Measurements from ENCODE around the gene PDE11A. TPM values are rescaled to one million over a fixed set of nuclear protein-coding genes. Genes with fewer than 3 reads are reported as not detected.

Gene PDE11A
- total RNA-seq, 1 experiment from 2014 or later, result 0.13 TPM

DNA sequence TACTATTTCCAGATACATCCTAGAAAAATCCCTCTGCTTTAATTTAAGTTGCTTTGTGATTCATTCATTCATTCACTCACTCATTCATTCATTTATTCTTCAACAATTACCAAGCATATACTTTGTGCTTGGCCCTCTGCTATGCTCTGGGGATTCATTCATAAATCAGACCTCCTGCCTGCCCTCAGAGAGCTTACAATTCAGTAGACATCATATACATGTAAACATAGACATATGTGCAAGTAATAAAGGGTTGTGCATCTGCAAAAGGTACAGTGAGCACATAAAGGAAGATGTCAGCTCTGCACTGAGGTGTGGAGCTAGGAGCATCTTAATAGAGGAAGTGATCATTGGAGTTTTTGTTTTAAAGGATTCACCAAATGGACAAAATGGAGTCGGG, 490.6 kb downstream of the PDE11A start:
- TF ChIP-seq, protein P1, sequence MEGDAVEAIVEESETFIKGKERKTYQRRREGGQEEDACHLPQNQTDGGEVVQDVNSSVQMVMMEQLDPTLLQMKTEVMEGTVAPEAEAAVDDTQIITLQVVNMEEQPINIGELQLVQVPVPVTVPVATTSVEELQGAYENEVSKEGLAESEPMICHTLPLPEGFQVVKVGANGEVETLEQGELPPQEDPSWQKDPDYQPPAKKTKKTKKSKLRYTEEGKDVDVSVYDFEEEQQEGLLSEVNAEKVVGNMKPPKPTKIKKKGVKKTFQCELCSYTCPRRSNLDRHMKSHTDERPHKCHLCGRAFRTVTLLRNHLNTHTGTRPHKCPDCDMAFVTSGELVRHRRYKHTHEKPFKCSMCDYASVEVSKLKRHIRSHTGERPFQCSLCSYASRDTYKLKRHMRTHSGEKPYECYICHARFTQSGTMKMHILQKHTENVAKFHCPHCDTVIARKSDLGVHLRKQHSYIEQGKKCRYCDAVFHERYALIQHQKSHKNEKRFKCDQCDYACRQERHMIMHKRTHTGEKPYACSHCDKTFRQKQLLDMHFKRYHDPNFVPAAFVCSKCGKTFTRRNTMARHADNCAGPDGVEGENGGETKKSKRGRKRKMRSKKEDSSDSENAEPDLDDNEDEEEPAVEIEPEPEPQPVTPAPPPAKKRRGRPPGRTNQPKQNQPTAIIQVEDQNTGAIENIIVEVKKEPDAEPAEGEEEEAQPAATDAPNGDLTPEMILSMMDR (conservative IDR thresholded peaks at IDR 0.05), result no peak
- no peak for DNase-seq
- H3K4me3 Mint-ChIP-seq, result no peak overlapping the region

More for the DNA sequence above, 490.6 kb downstream of the PDE11A start:
- H3K14ac ChIP-seq (ENCODE audit: insufficient read depth, low read length), result no peak overlapping the region
- H3K56ac ChIP-seq (ENCODE audit: insufficient read length, low read depth, low read length), result no peak overlapping the region
- no peak overlapping the region for H2BK20ac ChIP-seq (ENCODE audit: low read depth, low read length, poor library complexity, severe bottlenecking)
- no peak overlapping the region for H2BK15ac ChIP-seq (ENCODE audit: low read depth, low read length)
- H2BK5ac ChIP-seq (ENCODE audit: insufficient read length, low read length), result no peak overlapping the region
- H3K4me1 Mint-ChIP-seq, result no peaks in the 10 kb centered on the region
- WGBS (ENCODE audit: extremely low coverage, insufficient read length, low lambda C conversion rate), result no CpG with 5 or more reads among the region's 1 CpG
- H3K18ac ChIP-seq (ENCODE audit: insufficient read length, low read depth, low read length), result no peak overlapping the region
- H4K8ac ChIP-seq (replicated peaks; ENCODE audit: insufficient read length, low read depth, low read length), result no peak overlapping the region
- no peaks in the 10 kb centered on the region for H3K79me2 ChIP-seq (ENCODE audit: insufficient read depth, low read length)
- H4K20me1 ChIP-seq (ENCODE audit: control insufficient read depth, insufficient read depth, insufficient read length), result no peaks in the 10 kb centered on the region
- no peak overlapping the region for H2AK5ac ChIP-seq (ENCODE audit: insufficient read length, low read length)
- H3K27me3 Mint-ChIP-seq (ENCODE audit: low read depth), result peaks cover 3% of the 10 kb centered on the region; the same call in 1 of the 2 replicates
- no peaks in the 10 kb centered on the region for H3K27me3 ChIP-seq (ENCODE audit: insufficient read depth, low read length)
- H3K79me1 ChIP-seq (ENCODE audit: insufficient read depth, low read depth, low read length, poor library complexity, severe bottlenecking), result no peaks in the 10 kb centered on the region
- no peaks in the 10 kb centered on the region for H3K9me3 ChIP-seq (ENCODE audit: control insufficient read depth, low read depth, low read length)
- H3K9ac ChIP-seq (ENCODE audit: extremely low read depth, insufficient read length, low read length), result no peak overlapping the region
- no peak overlapping the region for H2BK12ac ChIP-seq (ENCODE audit: insufficient read length, low read depth, low read length)
- H3K27ac Mint-ChIP-seq, result no peak overlapping the region
- H3K4ac ChIP-seq (ENCODE audit: low read depth, low read length), result no peak overlapping the region
- H3K9me3 Mint-ChIP-seq, result no peaks in the 10 kb centered on the region
- H3T11ph ChIP-seq (ENCODE audit: low read length), result no peak overlapping the region
- H3K27ac ChIP-seq (ENCODE audit: insufficient read length, low read depth, low read length), result no peak overlapping the region
- no peak overlapping the region for H4K91ac ChIP-seq (ENCODE audit: insufficient read length, low read depth, low read length)
- H3K36me3 Mint-ChIP-seq (ENCODE audit: insufficient read depth in 1 of 3, low read depth in 3 of 3), result no peaks in the 10 kb centered on the region
- no peak overlapping the region for H2AFZ ChIP-seq (ENCODE audit: low read length)
- H3K4me2 ChIP-seq (ENCODE audit: insufficient read depth, insufficient read length, low read length), result no peak overlapping the region
- H4K5ac ChIP-seq (ENCODE audit: insufficient read length, low read depth, low read length), result no peak overlapping the region
- H2BK120ac ChIP-seq (ENCODE audit: low read depth, low read length, poor library complexity, severe bottlenecking), result no peak overlapping the region
- no peak overlapping the region for H3K23ac ChIP-seq (ENCODE audit: insufficient read length, low read depth, low read length)
- no peaks in the 10 kb centered on the region for H3K23me2 ChIP-seq (ENCODE audit: insufficient read length, low read depth, low read length, poor library complexity, severe bottlenecking)
- H3K4me1 ChIP-seq (ENCODE audit: insufficient read depth, low read length), result no peaks in the 10 kb centered on the region
